Measurements from ENCODE around the gene VEGFA.

Gene VEGFA

DNA sequence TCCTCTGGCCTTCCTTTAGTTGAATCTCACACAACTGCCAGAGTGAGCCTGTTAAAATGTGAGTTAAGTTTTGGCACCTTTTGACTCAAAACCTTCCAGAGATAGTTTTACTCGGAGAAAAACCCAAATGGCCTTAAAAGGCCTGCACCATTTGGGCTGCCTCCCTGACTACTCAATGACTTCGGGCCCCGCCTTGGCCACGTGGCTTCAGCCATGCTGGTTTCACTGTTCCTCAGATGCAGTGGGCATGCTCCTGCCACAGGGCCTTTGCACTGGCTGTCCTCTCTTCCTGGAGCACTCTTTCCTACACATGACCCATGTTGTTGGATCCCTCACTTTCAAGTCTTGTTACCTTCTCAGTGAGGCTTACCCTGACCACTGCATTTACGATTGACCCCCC is 18.3 kb downstream of the VEGFA start:
- no peak for DNase-seq

- DNase-seq = no peak
Observed at GRCh38 chr6:43789447-43789846, 19.4 kb downstream of the VEGFA start.

GRCh38 chr6:43790031-43790430 is 20.0 kb downstream of the VEGFA start:
- DNase-seq = no peak

DNA sequence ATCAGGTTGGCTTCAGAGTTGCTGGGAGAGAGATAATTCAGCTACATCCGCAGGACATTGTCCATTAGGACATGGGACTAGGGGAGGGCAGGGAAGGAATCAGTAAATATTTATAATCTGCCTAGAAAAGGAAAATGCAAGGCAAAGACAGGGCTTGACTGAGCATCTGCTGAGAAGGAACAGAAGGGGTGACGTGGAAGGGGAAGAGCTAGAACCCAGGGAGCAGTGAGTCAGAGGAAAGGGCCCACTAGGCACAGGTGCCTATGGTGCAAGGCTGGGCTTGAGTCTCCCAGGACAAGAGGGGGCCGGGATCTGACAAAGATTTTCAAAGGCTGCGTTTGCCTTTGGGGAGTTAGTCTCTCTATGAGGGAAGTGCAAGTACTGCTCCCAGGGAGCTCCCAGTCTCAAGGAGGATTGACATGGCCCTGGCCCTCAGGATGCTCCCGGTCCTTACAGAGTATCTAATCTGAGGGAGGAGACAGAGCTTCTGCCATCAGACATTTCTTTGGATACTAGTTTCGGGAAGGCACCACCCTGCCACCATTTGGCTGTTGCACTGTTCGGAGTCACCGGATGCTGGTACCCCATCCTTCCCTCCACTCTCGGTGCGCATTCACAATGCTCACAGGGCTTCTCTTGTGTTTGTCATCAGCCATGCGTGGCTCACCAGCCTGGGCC is 21.9 kb downstream of the VEGFA start:
- no peak for DNase-seq

DNA sequence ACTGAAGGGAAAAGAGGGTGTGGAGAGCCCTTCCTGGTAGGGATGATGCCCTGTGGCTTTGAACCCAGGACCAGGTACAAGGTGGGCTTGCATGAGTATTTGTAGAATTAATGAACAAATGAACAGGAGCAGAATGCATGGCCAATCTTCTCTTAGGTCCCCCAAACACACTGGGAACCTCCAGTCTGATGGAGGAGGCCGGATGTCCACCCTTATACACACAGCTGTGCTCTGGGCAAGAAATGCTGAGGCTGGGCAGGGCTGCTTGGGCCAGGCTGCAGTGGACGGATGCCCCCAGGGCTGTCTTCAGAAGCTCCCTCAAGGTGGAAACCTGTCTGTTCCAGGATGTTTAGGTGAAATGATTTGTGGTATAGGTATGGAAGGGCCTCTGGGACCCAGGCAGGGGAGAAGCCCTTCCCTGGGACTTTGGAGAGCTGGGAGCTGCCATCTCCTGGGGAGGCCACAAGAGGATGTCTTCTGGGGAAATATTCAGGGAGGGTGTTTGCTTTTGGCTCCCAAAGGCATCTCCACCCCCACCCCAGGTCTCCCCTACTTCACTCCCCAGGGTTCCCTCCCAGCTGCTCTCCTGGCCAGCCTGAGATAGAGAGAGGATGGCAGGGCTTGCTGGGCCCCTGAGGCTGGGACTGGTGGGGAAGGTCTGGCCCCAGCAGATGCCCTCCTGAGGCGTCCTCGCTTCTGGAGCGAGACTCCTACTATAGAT is 23.3 kb downstream of the VEGFA start:
- no peak for DNase-seq

DNA sequence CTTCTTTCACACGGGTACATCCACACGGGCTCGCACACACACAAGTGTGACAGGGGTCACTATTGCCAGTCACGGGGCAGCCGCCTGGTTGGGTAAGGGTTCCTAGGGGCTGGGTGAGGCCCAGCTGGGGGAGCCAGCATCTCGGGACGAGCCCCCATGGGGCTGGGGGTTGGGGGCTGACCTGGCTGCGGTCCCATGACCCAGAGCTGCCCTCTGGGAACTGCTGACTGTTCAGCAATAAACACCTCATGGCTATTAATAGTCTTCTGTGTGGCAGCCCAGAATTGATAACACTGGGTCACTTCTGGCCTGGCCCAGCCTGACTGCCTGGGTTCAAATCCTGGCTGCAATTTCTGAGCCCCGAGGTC is 23.8 kb downstream of the VEGFA start:
- DNase-seq = no peak

DNA sequence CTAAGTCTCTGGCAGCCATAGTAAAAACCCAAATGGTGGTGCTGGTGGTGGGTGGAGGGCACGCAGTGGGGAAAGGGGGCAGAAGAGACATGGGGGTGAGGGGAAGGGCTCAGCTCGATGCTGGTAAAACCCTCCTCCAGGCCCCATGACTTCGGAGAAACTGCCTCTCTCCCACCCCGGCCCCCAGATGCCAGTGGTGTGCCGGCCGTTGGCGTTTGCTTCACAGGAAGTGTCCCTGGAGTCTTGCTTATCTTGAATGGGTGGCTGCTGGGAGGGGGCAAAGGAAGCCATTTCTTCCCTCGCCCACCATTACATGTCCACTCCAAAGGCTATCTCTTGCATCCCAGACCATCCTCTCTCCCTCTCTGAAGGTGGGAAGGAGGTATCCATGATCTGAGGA is 25.4 kb downstream of the VEGFA start:
- DNase-seq = no peak

DNA sequence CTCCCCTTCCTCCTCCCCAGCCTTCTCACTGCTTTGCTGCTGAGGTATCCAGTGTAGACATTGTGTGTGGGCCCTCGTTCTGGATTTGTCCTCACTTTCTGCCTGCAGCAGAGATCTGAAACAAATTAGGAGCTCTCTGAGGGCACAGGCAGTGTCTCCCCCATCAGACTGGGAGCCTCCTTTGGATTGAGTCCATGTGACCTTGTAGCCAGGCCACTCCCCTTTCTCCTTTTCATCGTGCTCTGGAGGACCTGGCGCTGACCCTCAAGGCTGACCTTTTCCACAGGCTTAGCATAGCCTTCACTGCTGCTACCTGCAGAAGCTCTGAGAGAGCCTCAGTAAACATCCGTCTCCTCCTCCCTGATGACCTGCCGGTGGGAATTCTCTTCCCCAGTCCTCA is 26.2 kb downstream of the VEGFA start:
- no peak for DNase-seq

- no peak for DNase-seq
Observed at GRCh38 chr6:43796903-43797890, 27.2 kb downstream of the VEGFA start.

- no peak for DNase-seq
Observed at GRCh38 chr6:43797919-43798318, 27.9 kb downstream of the VEGFA start.

DNA sequence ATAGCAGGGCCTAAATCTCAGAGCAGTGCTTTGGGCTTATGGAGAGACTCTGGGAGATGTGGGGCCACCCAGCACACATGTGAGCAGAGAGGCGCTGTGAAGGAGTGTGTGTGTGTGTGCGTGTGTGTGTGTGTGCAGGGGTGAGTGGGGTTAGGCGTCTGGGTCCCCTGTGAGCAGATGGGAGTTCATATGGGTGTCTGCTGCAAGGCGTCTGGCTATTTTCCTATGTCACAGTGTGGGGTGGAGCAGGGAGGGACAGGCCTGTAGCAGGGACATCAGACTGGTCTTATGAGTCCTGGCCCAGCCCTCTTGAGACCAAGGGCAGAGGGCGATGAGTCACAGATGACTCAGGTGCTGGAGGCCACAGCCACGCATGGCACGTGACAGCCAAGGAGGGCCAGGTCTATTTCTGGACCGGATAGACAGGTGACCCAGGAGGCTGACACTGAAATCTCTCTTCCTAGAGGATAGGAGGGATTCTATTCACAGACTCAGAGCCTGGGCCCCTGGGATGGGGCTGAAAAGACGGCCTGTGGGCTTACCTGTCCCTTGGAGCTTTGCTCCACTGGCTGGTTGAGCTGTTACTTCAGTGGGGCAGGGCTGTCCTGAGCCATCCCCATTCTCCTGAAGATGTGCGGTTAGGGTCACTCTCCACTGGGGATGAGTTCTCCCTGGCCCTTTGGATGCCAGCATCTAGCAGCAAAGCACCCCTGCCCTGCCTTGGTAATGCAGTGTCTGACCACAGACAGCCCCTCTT is 28.9 kb downstream of the VEGFA start:
- DNase-seq = peak; percentile 99

DNA sequence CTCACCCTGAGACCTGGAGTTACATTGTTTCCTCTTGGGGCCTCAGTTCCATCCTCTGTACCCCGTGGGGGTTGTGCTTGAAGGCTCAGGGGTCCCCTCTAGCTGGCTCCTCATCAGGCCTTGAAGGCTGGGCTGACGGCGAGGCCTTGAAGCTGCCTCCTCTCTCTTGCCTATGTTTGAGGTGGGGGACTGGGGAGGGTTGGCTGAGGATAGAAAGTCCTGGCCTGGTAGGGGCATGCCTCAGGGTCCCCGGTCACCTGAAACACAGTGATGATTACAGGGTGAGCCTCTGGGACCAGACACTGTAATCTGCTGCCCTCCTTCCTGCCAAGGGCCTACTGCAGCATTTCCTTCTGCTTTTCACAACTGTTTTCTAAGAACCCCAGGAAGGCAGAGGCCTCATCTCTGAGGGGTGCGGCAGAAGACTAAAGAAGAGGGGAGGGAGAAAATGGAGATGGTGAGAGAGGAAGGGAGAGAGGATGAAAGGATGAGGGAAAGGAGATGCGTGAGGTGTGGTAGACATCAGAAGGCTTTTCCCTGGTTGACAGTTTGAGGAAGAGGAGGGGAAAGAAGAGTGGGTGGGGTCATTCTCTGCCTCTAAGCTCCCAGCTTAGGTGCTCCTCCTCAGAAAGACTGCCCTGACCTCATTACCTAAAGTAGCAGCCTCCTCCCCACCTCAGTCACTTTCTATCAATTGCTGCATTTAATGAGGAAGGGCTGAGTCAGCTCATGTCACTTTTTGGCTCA is 29.7 kb downstream of the VEGFA start:
- DNase-seq = no peak

- DNase-seq = no peak
Observed at GRCh38 chr6:43800298-43800623, 30.2 kb downstream of the VEGFA start.

GRCh38 chr6:43800746-43801494 is 30.9 kb downstream of the VEGFA start:
- DNase-seq = no peak

GRCh38 chr6:43801495-43802181 is 31.6 kb downstream of the VEGFA start:
- no peak for DNase-seq

- DNase-seq = no peak
Observed at GRCh38 chr6:43803055-43803782, 33.2 kb downstream of the VEGFA start.

GRCh38 chr6:43803783-43804549 is 34.0 kb downstream of the VEGFA start:
- peak; percentile 88 for DNase-seq

- DNase-seq = no peak
Observed at GRCh38 chr6:43804550-43805223, 34.7 kb downstream of the VEGFA start.

DNA sequence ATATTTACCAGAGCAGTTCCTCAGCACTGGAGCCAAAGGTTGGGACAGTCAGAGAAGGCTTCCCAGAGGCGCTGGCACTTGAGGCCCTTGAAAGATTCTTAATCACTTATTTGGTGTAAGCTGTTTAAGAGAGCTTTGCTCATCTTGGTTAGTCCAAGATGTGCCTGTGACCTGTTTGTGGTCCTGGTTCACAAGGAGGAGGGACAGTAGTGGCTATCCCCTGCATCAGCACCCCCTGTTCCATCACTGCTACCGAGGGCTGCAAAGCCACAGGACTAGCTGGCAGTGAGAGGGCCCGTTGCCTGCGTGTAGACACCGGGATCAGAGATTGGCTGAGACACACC is 35.7 kb downstream of the VEGFA start:
- no peak for DNase-seq
